ENCODE measurements around the gene SLC52A3.
"Not testable (repeated sequence)": the region's sequence is repeated elsewhere in the genome, so short reads cannot be mapped to it uniquely, and the experiment has no call there.

SLC52A3 gene

GRCh38 chr20:725491-725890 lies 42.8 kb downstream of the SLC52A3 start:
- DNase-seq = no peak

DNA sequence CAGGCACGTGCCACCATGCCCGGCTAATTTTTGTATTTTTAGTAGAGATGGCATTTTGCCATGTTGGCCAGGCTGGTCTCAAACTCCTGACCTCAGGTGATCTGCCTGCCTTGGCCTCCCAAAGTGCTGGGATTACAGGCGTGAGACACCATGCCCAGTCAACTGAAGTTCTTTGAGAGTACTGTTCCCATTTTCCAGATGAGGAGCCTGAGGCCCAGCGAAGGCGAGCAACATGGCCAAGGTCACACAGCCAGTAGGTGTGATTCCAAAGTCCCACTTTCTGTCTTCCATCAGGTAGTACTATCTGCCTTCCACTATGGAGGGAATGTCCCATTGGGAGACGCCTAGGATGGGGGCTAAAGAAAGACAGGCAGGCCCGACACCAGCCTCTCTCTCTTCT lies 43.5 kb downstream of the SLC52A3 start:
- DNase-seq = not testable (repeated sequence)

DNA sequence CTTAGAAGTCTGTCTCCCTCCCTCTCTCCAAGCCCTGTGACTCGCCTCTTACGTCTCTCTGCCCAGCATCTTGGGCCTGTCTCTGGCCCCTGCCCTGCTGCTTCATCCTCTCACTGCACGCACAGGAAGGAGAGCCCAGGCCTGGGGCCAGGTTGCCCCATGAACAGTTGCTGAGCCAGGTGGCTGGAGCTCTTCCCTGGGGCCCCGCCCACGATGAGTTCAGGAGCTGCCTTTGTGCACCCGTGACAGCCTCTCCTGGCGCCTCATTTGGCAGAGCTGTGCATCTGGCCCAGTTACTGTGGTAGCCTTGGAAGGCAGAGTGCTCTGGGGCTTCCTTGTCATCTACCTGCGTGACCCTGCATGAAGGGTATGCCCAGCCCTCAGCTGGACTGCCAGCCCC lies 44.5 kb downstream of the SLC52A3 start:
- no peak for DNase-seq

DNA sequence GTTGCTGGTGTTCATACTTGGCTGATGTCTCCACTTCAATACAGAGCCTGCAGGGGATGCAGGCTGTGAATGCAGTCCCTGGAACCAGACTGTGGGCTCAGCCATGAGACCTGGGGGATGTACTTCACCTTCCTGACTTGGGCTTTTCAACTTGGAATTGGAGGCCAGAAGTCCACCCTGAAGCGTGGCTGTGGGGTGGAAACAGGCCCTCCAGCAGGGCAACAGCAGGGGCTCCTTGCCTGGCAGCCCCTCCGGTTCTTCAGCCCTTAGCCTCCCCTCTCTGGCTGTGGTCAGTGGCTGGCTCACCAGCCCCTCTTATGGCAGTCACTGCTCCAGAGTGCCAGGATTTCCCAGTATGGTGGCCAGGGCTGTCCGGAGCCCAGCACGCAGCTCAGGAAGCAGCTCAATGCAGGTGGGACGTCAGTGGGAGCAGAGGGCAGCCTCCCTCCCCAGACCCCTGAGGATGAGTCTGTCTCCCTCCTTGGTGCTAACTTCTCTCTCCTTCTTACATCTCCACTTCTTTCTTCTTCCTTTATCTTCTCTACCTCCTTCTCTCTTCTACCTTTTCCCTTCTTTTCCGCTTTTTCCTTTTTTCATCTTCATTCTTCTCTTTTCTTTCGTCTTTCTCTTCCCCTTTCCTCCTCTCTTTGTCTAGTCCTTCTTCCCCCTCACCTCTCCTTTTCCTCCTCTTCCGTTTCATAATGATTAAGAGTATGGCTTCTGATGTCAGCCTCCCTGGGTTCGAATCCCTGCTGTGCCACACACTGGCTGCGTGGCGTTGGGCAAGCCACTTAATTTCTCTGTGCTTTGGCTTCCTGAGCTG lies 45.3 kb downstream of the SLC52A3 start:
- no peak for DNase-seq

- DNase-seq = no peak
These were observed 46.4 kb downstream of the SLC52A3 start for GRCh38 chr20:721876-722275.

GRCh38 chr20:719816-720215 lies 48.5 kb downstream of the SLC52A3 start:
- DNase-seq = no peak

DNA sequence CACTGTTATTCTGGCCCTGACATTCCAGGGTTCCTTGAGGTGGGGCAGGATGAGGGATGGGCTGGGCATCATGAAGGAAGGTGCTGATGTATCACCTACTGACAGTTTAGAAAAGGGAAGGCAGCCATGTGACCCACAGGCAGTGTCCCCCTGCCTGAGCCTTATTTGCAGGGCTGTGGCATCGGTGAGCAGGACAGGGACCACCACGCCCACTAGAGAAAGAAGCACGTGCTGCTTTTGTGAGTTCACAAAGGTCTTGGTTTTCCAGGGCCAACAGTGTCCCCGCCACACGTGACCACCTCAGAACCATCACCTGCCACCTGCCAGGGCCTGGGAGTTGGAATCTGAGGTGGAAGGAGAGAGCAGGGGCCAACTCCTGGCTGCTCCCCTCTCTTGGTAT lies 49.2 kb downstream of the SLC52A3 start:
- DNase-seq = no peak

GRCh38 chr20:717832-718231 lies 50.5 kb downstream of the SLC52A3 start:
- no peak for DNase-seq

DNA sequence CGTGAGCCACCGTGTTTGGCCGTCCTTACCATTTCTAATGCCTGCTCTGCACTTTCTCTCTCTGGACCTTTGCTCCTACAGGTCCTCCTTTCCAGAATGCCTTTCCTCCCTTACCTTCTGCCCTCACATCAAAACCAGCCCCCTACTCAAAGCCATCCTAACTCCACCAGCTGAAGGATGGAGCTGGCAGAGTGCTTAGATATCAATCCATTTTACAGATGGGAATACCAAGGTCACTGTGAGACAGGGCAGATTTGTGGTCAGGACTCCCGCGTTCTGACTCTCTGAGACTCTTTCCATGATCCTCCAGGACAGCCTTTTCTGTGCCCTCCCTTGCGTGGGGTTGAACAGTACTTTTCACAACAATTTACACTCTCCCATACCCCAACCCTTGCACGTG lies 51.0 kb downstream of the SLC52A3 start:
- no peak for DNase-seq

DNA sequence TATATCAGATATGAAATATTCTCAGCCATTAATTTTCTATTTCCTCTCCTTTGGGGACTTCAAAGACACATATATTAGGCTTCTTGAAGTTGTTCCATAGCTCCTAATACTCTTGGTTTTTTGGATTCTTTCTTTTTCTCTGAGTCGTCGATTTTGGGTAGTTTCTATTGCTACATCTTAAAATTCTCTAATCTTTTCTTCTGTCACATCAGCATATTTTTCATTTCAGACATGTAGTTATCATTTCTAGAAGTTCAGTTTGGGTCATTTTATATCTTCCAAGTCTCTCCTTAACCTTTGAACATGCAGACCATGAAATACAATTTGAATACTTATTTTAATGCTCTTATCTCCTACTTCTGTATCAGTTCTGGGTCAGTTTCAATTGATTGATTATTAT lies 53.8 kb downstream of the SLC52A3 start:
- no peak for DNase-seq

DNA sequence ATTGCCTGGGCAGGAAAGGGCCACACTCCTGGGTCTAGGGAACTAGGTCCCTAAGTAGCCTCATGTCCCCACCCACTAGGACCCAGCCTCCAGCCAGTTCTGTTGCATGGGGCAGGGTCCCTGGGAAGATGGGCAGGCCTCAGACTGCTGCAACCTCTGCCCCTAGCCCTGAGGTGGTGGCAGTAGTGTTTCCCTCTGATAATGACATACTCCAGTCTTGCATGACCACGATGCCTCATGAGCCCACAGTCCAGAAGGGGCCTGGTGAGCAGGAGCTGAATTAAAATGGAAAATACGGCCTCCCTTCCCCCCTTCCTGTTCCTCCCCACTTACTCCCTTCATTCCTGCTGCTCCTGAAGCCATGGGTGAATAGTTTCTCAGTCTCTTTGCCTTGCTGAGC lies 56.7 kb downstream of the SLC52A3 start:
- DNase-seq = no peak

DNA sequence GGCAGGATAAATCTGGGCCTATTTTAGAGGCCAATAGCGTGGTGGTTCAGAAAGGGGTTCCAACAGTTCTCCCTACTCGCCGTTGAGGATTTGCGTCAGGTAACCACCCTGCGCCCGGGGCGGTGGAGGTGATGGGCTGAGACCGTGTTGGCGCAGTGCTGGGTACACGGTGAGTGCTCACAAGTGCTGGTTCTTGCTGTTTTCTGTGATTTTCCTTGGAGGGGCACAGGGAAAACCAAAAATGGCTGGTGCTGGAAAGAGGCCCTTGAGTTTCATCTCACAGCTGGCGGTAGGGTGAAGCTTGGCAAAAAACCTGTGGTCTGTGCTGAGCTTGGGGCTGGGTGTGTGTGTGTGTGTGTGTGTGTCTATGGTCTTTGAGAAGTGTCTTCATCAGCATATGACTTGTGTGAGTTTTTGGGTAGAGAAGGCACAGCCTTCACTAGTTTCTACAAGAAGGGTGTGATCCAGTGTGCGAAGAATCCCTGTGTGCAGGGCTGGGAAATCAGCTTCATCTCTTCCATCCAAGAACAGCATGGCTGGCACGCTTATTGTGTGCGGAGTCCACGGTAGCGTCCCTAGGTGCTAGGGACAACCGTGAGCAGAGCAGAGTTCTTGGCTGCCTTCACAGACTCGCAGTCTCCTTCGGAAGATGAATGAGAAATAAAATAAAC lies 57.4 kb downstream of the SLC52A3 start:
- no peak for DNase-seq
